NT2/D1 (cell line): ENCODE measurements around the gene LRFN2.

Source experiments
- SUZ12 ChIP-seq: IDR thresholded peaks from 2 replicates; pipeline ENCODE4 v1.6.1; 2011; ENCODE audit not compliant: insufficient read length, insufficient read depth; ENCODE audit errors: extremely low read depth
- YY1 ChIP-seq: IDR thresholded peaks from 2 replicates; pipeline ENCODE4 v1.6.1; 2011; ENCODE audit not compliant: insufficient read length, insufficient read depth
- ZNF274 ChIP-seq: IDR thresholded peaks from 2 replicates; pipeline ENCODE4 v1.6.1; 2011; ENCODE audit warnings: mild to moderate bottlenecking, low read depth, low read length

- TF ChIP-seq SUZ12, result no peak
- TF ChIP-seq YY1, result no peak
- no peak for TF ChIP-seq ZNF274
Observed at GRCh38 chr6:40460380-40460779, 126.8 kb downstream of the LRFN2 start.
